ENCODE measurements around the gene ORAI2. TPM values are rescaled to one million over a fixed set of nuclear protein-coding genes. Genes with fewer than 3 reads are reported as not detected.

Gene ORAI2
- total RNA-seq, 1 experiment from 2014 or later = 76.9 TPM

DNA sequence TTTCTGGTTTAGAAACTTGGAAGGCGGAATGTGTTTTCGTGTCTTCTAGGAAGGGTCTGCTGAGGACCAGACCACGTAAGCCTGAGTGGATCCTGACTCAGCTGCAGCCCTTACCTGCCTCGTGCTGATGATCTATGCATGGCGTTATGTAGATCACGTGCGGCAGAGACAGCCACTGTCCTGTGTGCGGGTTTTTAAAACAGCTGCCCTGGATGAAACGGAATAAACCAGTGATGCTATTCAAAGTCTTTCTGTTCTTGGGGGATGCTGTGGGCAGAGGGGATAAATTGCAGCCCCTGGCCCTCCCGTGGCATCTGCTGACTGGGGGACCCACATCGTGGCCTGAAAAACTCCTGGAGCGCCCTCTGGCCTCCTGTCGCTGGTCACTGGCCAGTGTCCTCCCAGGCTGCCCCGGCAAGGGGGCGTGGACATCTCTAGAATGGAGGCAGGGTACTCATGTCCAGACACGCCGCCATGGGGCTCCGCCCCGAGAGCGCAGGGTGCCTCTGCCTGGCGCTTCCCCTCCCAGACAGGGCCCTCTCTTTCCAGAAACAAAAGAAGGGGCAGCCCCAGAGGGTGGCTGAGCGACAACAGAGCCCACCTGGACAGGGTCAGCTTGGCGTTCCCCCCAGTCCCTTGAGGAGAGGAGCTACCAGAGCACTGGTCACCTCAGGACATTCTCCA, 18.1 kb downstream of the ORAI2 start:
- Histone ChIP-seq H3K4me3 (ENCODE audit: low read depth in 2 of 2, low read length in 2 of 2) (no peak overlapping the region), H3K4me1 (ENCODE audit: control insufficient read depth, insufficient read depth, low read length) (peaks cover 7% of the 10 kb centered on the region), H3K9me3 (ENCODE audit: control insufficient read depth, insufficient read depth, low read depth, low read length) (no peaks in the 10 kb centered on the region), H3K27me3 (ENCODE audit: control insufficient read depth, insufficient read depth, low read length) (no peaks in the 10 kb centered on the region), H3K36me3 (ENCODE audit: control insufficient read depth, insufficient read depth, low read length) (no peaks in the 10 kb centered on the region), H3K27ac (ENCODE audit: low read length) (no peak overlapping the region)
- intact Hi-C loops (cut with micrococcal nuclease; ENCODE audit: unreplicated experiment) = no loop called here
- ATAC-seq (peak; percentile 60), DNase-seq (ENCODE audit: low read depth, low spot score) (no peak)
- TF ChIP-seq TCF7L2 (IDR thresholded peaks at IDR 0.05; ENCODE audit: low read depth, low read length) (no peak), POLR2AphosphoS5 (IDR thresholded peaks at IDR 0.05; ENCODE audit: low read depth, low read length) (no peak), SIN3A (IDR thresholded peaks at IDR 0.05; ENCODE audit: borderline replicate concordance, insufficient read depth, low read depth, low read length) (no peak)
- TF ChIP-seq, protein P1, sequence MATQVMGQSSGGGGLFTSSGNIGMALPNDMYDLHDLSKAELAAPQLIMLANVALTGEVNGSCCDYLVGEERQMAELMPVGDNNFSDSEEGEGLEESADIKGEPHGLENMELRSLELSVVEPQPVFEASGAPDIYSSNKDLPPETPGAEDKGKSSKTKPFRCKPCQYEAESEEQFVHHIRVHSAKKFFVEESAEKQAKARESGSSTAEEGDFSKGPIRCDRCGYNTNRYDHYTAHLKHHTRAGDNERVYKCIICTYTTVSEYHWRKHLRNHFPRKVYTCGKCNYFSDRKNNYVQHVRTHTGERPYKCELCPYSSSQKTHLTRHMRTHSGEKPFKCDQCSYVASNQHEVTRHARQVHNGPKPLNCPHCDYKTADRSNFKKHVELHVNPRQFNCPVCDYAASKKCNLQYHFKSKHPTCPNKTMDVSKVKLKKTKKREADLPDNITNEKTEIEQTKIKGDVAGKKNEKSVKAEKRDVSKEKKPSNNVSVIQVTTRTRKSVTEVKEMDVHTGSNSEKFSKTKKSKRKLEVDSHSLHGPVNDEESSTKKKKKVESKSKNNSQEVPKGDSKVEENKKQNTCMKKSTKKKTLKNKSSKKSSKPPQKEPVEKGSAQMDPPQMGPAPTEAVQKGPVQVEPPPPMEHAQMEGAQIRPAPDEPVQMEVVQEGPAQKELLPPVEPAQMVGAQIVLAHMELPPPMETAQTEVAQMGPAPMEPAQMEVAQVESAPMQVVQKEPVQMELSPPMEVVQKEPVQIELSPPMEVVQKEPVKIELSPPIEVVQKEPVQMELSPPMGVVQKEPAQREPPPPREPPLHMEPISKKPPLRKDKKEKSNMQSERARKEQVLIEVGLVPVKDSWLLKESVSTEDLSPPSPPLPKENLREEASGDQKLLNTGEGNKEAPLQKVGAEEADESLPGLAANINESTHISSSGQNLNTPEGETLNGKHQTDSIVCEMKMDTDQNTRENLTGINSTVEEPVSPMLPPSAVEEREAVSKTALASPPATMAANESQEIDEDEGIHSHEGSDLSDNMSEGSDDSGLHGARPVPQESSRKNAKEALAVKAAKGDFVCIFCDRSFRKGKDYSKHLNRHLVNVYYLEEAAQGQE (IDR thresholded peaks at IDR 0.05; ENCODE audit: insufficient read depth in 1 of 2, low read depth in 2 of 2, low read length in 1 of 2) = no peak
- TF ChIP-seq, protein P2, sequence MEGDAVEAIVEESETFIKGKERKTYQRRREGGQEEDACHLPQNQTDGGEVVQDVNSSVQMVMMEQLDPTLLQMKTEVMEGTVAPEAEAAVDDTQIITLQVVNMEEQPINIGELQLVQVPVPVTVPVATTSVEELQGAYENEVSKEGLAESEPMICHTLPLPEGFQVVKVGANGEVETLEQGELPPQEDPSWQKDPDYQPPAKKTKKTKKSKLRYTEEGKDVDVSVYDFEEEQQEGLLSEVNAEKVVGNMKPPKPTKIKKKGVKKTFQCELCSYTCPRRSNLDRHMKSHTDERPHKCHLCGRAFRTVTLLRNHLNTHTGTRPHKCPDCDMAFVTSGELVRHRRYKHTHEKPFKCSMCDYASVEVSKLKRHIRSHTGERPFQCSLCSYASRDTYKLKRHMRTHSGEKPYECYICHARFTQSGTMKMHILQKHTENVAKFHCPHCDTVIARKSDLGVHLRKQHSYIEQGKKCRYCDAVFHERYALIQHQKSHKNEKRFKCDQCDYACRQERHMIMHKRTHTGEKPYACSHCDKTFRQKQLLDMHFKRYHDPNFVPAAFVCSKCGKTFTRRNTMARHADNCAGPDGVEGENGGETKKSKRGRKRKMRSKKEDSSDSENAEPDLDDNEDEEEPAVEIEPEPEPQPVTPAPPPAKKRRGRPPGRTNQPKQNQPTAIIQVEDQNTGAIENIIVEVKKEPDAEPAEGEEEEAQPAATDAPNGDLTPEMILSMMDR (IDR thresholded peaks at IDR 0.05) = no peak
- in situ Hi-C loops (cut with HindIII; ENCODE audit: low pct_unique_long_range_greater_than_20kb, low sequenced_read_pairs) = no loop called here
- POLR2A ChIA-PET = no interaction called here
- no TSS peak for BruUV-seq (replicated peaks)
- CTCF ChIA-PET = interaction anchor here (0.7 kb wide), 1 partner anchor 269 kb away, joined by 5 read pairs; no protein-coding TSS in a partner anchor

DNA sequence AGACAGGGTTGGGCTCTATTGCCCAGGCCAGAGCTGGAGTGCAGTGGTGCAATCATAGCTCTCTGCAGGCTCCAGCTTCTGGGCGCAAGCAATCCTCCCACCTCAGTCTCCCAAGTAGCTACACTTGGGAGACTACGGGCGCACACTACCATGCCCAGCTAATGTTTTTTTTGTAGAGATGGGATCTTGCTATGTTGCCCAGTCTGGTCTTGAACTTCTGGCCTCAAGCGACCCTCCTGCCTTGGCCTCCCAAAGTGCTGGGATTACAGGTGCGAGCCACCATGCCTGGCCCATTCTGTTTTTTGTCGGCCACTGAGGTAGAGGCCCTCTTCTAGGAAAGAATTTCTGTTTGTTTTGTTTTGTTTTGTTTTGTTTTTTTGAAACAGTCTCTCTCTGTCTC, 19.1 kb downstream of the ORAI2 start:
- BruUV-seq (replicated peaks) = no TSS peak
- ATAC-seq (no peak), DNase-seq (ENCODE audit: low read depth, low spot score) (no peak)
- Histone ChIP-seq H3K36me3 (ENCODE audit: control insufficient read depth, insufficient read depth, low read length) (no peaks in the 10 kb centered on the region), H3K4me1 (ENCODE audit: control insufficient read depth, insufficient read depth, low read length) (peaks cover 9% of the 10 kb centered on the region), H3K4me3 (ENCODE audit: low read depth in 2 of 2, low read length in 2 of 2) (no peak overlapping the region), H3K27me3 (ENCODE audit: control insufficient read depth, insufficient read depth, low read length) (no peaks in the 10 kb centered on the region), H3K27ac (ENCODE audit: low read length) (no peak overlapping the region), H3K9me3 (ENCODE audit: control insufficient read depth, insufficient read depth, low read depth, low read length) (no peaks in the 10 kb centered on the region)
- intact Hi-C loops (cut with micrococcal nuclease; ENCODE audit: unreplicated experiment) (no loop called here), in situ Hi-C loops (cut with HindIII; ENCODE audit: low pct_unique_long_range_greater_than_20kb, low sequenced_read_pairs) (no loop called here)
- TF ChIP-seq TCF7L2 (IDR thresholded peaks at IDR 0.05; ENCODE audit: low read depth, low read length) (no peak), POLR2AphosphoS5 (IDR thresholded peaks at IDR 0.05; ENCODE audit: low read depth, low read length) (no peak), SIN3A (IDR thresholded peaks at IDR 0.05; ENCODE audit: borderline replicate concordance, insufficient read depth, low read depth, low read length) (no peak)
- TF ChIP-seq, protein P2 (IDR thresholded peaks at IDR 0.05) = no peak
- TF ChIP-seq, protein P1 (IDR thresholded peaks at IDR 0.05; ENCODE audit: insufficient read depth in 1 of 2, low read depth in 2 of 2, low read length in 1 of 2) = no peak
- ChIA-PET CTCF (interaction anchor here (0.7 kb wide), 1 partner anchor 178 kb away, joined by 3 read pairs; no protein-coding TSS in a partner anchor), POLR2A (no interaction called here)
